Melanocyte of skin (primary cell): ENCODE results near the gene MAPT. TPM values are rescaled to one million over a fixed set of nuclear protein-coding genes. Genes with fewer than 3 reads are reported as not detected.

Experiments
- small RNA-seq, 2 donors: library from RNA; depleted of rRNA; stranded (forward); fragments of <200 nt; gene quantifications; one replicate each; pipeline ENCODE3, GENCODE V24; 2012
- total RNA-seq, 2 donors: library from RNA; depleted of rRNA; stranded (reverse); fragments of >200 nt; gene quantifications; 2 replicates each; pipeline ENCODE4 v1.2.3, GENCODE V29; 2012

MAPT gene
- total RNA-seq = 10 to 100 TPM in 1 of 2 donors, under 1 TPM in 1; 0.33 to 10.3 TPM

GRCh38 chr17:45894022-45894784 lies at the start of gene MAPT:
Gene MAPT, plus strand, starts transcription at chr17:45894554. Its CDS starts 67,784 bp downstream, at chr17:45962338.

GRCh38 chr17:45844695-45845375 lies 49.5 kb upstream of the MAPT start, which contains the start of gene SPPL2C:
Gene SPPL2C, plus strand, starts transcription at chr17:45844881. Its CDS starts 26 bp downstream, at chr17:45844907.

GRCh38 chr17:45998987-45999899 lies 104.9 kb downstream of the MAPT start, which contains the start of gene STH:
Gene STH, plus strand, starts transcription at chr17:45999250. Its CDS starts 30 bp downstream, at chr17:45999280.

Small RNA genes lying within 50 kb of the gene (small RNA-seq; reads per million reads assigned to genes)
- 0 reads per million in 2 donors for gene RF00017

Other genes with a start within 250 kb of the MAPT start
- not detected for gene CRHR1, start 110.2 kb upstream of the MAPT start, total RNA-seq
- gene SPPL2C, start 49.7 kb upstream of the MAPT start, total RNA-seq = not detected
- under 1 TPM in 1 of 2 donors, not detected in 1; 0.69 TPM for gene STH, start 104.7 kb downstream of the MAPT start, total RNA-seq